ENCODE data around the gene CRYGA. TPM values are rescaled to one million over a fixed set of nuclear protein-coding genes. Genes with fewer than 3 reads are reported as not detected.

CRYGA gene
- total RNA-seq, 4 donors from 2014 or later: not detected

DNA sequence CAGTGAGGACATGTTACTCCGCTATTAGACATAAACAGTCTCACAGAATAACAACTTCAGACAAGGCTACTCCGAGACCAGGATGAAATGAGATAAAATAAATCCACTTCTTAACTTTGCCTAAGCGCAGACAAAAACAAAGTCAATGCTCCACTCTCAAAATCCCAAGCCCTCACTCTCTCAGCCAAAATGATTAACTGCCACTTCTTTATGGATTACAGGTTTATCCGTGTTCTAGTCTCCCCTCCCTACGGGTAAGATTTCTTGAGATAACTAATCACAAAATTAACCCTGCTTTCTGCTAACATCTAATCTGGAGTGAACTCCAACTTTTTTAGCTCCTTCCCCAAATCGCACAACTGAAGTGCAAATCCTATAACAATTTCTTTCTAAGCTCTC lies 32.7 kb downstream of the CRYGA start:
- TF ChIP-seq EP300 (IDR thresholded peaks at IDR 0.05) (no peak), POLR2AphosphoS5 (IDR thresholded peaks at IDR 0.05) (no peak), POLR2A (IDR thresholded peaks at IDR 0.05; ENCODE audit: low read depth) (no peak), CTCF (IDR thresholded peaks at IDR 0.05) (no peak)

DNA sequence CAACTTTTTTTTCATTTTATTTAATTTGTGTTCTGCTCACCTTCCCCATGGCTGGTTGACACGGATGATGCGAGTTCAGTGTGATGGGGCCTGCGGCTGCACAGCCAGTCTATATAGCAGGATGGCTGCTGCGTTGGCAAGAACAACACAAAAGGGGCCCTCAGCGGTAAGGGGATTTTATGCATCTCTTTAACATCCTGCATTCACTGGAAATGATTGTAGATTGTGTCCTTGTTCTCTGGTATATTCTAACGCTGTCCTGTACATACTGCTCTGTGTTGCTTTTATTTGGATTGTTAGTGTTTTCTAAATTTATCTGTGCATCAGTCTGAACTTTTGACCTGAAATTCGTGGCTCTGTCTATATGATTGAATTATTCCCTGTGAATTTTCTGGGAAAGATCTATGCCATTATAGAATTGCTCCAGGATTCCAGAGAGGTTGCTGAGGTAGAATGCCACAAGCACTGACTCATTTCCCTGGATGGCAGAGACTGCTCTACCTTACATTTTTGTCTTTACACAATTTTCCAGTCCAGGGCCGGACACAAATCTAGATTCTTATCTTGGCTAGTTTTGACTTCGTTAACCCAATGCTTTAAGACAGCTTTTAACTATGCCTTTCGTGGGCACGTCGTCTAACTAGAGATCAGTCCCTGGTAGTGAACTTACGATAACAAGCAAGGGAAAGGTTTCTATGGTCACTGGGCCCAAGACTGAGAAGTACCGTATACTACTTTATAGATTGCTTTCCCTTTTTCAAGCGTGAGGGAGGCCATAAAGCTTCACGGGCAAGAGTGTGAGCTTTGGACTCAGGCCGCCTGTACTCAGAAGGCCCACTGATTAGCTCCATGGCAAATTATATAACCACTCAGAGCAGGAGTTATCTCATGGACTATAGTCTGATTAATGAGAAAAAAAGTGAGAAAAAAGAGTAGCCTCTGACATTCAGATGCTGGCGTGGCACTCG lies 33.4 kb downstream of the CRYGA start, which contains the start of gene CRYGC:
CRYGC (minus strand) TSS at position 85 of the 968 bp plus-strand sequence; CDS start at position 49, 36 bp downstream.
- Histone ChIP-seq H3K9me3 (no peaks in the 10 kb centered on the region), H3K4me1 (no peaks in the 10 kb centered on the region), H3K36me3 (no peaks in the 10 kb centered on the region), H3K4me3 (no peak within 1 kb of the TSS), H3K27ac (replicated peaks in 1 of 4) (no peak within 1 kb of the TSS), H3K27me3 (peaks cover 0 to 8% (median 0%) of the 10 kb centered on the region in 4 donors)
- intact Hi-C loops (cut with DNase I): no loop called here
- WGBS: 69% methylated on average over 19 of the region's 19 CpGs
- TF ChIP-seq CTCF (IDR thresholded peaks at IDR 0.05): no peak
- no peak for TF ChIP-seq POLR2A (IDR thresholded peaks at IDR 0.05; ENCODE audit: low read depth)
- TF ChIP-seq POLR2AphosphoS5 (IDR thresholded peaks at IDR 0.05): no peak
- TF ChIP-seq EP300 (IDR thresholded peaks at IDR 0.05): no peak
- DNase-seq (ENCODE audit: extremely low spot score): no peak

More for the DNA sequence above, 32.7 kb downstream of the CRYGA start:
- H3K27ac ChIP-seq (replicated peaks in 1 of 4): no peak overlapping the region
- no peak overlapping the region for H3K4me3 ChIP-seq
- H3K9me3 ChIP-seq: no peaks in the 10 kb centered on the region
- WGBS: 59% methylated on average over 6 of the region's 6 CpGs
- intact Hi-C loops (cut with DNase I): no loop called here
- peaks cover 0 to 2% (median 0%) of the 10 kb centered on the region in 4 donors for H3K27me3 ChIP-seq
- no peak for DNase-seq (ENCODE audit: extremely low spot score)
- H3K4me1 ChIP-seq: peaks cover 0 to 6% (median 5%) of the 10 kb centered on the region in 4 donors
- H3K36me3 ChIP-seq: no peaks in the 10 kb centered on the region

GRCh38 chr2:208128136-208128535 lies 35.3 kb downstream of the CRYGA start:
- Histone ChIP-seq H3K4me3 (no peak overlapping the region), H3K27me3 (peaks cover 0 to 25% (median 2%) of the 10 kb centered on the region in 4 donors), H3K36me3 (no peaks in the 10 kb centered on the region), H3K9me3 (no peaks in the 10 kb centered on the region), H3K4me1 (peaks cover 5 to 8% (median 7%) of the 10 kb centered on the region in 4 donors), H3K27ac (replicated peaks in 1 of 4) (no peak overlapping the region)
- WGBS: 97% methylated on average over 12 of the region's 12 CpGs
- intact Hi-C loops (cut with DNase I): no loop called here
- TF ChIP-seq CTCF (IDR thresholded peaks at IDR 0.05) (no peak), EP300 (IDR thresholded peaks at IDR 0.05) (no peak), POLR2AphosphoS5 (IDR thresholded peaks at IDR 0.05) (no peak), POLR2A (IDR thresholded peaks at IDR 0.05; ENCODE audit: low read depth) (no peak)
- no peak for DNase-seq (ENCODE audit: extremely low spot score)

DNA sequence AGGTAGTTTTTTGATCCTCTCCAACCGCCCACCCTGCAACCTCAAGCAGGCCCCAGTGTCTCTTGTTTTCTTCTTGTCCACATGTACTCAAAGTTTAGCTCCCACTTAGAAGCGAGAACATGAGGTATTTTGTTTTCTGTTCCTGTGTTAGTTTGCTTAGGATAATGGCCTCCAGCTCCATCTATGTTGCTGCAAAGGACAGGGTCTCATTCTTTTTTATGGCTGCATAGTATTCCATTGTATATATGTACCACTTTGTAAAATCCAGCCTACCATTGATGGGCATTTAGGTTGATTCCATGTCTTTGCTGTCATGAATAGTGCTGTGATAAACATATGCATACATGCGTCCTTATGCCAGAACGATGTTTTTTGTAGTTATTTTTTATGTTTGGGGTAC lies 36.3 kb downstream of the CRYGA start:
- Histone ChIP-seq H3K27ac (replicated peaks in 1 of 4) (no peak overlapping the region), H3K27me3 (peaks cover 0 to 25% (median 2%) of the 10 kb centered on the region in 4 donors), H3K9me3 (no peaks in the 10 kb centered on the region), H3K4me3 (no peak overlapping the region), H3K36me3 (no peaks in the 10 kb centered on the region), H3K4me1 (peaks cover 5 to 8% (median 7%) of the 10 kb centered on the region in 4 donors)
- TF ChIP-seq EP300 (IDR thresholded peaks at IDR 0.05) (no peak), CTCF (IDR thresholded peaks at IDR 0.05) (no peak), POLR2AphosphoS5 (IDR thresholded peaks at IDR 0.05) (no peak), POLR2A (IDR thresholded peaks at IDR 0.05; ENCODE audit: low read depth) (no peak)
- intact Hi-C loops (cut with DNase I): no loop called here
- 95% methylated on average over 4 of the region's 4 CpGs for WGBS
- no peak for DNase-seq (ENCODE audit: extremely low spot score)
